GM12875 (cell line): ENCODE results near the gene TCOF1.

Experiments used
- H3K4me3 ChIP-seq: one replicate; pipeline ENCODE4 v1.5.1; 2011; ENCODE audit warnings: low read depth, low read length, control low read depth
- TF ChIP-seq, protein P1 (sequence below): IDR thresholded peaks from 2 replicates; pipeline ENCODE4 v1.5.1; 2011; ENCODE audit warnings: low read depth, mild to moderate bottlenecking, control low read depth, inconsistent platforms, low read length, moderate library complexity, borderline replicate concordance; ENCODE audit not compliant: insufficient read depth

The TCOF1 gene

DNA sequence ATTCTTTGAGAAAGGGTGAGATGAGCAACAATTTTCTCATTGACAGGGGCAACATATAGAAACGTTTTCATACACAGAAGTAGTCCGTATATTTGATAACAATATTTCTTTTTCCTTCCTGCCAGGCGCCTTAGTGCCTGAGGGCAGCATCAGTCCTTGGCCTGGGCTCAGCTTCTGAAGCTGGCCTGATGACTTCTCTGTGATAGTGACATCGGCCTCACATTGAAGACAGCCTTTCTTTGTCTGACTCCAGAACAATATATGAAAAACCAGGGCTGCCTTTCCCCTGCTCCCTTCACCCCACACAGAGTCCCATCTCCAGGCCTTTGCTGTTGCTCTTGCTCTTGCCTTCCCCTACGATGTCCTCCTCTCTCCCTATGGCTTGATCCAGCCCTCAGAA is 24.1 kb upstream of the TCOF1 start:
- TF ChIP-seq, protein P1, sequence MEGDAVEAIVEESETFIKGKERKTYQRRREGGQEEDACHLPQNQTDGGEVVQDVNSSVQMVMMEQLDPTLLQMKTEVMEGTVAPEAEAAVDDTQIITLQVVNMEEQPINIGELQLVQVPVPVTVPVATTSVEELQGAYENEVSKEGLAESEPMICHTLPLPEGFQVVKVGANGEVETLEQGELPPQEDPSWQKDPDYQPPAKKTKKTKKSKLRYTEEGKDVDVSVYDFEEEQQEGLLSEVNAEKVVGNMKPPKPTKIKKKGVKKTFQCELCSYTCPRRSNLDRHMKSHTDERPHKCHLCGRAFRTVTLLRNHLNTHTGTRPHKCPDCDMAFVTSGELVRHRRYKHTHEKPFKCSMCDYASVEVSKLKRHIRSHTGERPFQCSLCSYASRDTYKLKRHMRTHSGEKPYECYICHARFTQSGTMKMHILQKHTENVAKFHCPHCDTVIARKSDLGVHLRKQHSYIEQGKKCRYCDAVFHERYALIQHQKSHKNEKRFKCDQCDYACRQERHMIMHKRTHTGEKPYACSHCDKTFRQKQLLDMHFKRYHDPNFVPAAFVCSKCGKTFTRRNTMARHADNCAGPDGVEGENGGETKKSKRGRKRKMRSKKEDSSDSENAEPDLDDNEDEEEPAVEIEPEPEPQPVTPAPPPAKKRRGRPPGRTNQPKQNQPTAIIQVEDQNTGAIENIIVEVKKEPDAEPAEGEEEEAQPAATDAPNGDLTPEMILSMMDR: no peak
- no peak overlapping the region for H3K4me3 ChIP-seq

DNA sequence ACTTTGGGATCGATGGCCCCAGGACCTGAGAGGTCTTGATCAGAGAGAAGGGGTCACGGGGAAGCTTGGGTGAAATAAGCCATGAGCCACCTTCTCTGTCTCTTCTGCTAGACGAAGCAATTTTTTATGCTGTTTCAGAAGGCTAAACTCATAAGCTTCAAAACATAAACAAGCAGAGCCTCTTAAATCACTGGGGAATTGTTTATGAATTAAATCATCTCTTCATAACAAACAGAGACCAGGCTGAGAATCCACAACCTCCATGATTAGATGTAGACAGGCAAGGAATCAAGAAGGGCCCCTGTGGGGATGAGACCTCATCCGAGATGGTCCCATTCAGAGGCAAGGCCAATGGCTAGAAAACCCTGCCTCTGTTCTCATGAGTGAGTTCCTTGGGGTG is 21.7 kb upstream of the TCOF1 start:
- no peak overlapping the region for H3K4me3 ChIP-seq
- TF ChIP-seq, protein P1: no peak

DNA sequence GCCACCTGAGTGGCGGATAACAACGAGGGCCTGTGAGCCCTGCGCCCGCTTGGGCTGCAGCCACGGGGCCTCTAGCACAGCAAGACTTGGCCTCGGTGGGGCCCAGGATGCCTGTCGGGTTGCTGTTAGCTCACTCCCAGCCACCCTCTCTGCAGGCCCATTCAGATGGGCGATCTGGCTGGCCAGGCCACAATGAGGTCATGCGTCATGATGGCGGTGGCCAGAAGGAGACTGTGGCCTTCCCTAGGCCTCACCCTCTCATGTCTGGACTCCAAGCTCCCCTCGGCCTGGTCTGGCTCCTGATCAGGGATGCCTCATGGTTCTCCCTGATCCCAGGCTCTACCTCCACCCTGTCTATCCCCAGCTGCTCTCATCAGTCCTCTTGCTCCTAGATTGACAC is 19.0 kb upstream of the TCOF1 start:
- TF ChIP-seq, protein P1: no peak

DNA sequence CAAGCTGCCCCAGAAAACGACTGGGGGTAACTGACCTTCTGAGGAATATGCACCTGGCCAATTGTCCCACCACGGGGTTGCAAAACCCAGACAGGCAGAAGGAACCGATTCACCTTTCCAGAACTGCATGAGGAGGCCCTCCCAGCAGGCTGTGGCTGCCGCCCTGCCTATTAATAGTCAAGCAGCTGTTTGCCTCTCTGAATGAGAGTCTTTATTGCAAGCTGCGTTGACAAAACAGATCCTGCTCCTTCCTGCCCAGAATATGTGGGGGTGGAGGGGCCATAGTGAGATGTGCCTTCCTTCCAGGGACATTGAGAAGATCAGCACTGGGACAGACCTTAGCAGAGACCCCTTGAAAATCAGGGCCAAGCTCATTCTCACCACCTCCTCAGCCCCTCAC is 18.3 kb upstream of the TCOF1 start:
- TF ChIP-seq, protein P1: no peak
- H3K4me3 ChIP-seq: no peak overlapping the region

More for the DNA sequence above, 19.0 kb upstream of the TCOF1 start:
- H3K4me3 ChIP-seq: no peak overlapping the region

DNA sequence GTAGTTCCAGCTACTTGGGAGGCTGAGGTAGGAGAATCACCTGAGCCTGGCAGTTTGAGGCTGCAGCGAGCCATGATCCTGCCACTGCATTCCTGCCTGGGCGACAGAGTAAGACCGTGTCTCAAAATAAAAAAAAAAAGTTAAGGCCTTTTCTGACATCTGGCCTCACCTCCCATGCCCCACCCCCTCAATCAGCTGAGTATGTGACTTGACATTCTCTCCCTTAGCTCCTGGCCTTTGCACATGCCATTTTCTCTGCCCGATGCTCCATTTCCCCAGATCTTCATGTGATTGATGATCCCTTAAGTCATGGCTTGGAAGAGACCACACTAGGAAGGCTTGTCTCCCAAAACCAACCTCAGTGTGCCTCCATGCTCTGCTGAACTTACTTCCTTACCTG is 17.7 kb upstream of the TCOF1 start:
- TF ChIP-seq, protein P1: no peak
- H3K4me3 ChIP-seq: no peak overlapping the region

DNA sequence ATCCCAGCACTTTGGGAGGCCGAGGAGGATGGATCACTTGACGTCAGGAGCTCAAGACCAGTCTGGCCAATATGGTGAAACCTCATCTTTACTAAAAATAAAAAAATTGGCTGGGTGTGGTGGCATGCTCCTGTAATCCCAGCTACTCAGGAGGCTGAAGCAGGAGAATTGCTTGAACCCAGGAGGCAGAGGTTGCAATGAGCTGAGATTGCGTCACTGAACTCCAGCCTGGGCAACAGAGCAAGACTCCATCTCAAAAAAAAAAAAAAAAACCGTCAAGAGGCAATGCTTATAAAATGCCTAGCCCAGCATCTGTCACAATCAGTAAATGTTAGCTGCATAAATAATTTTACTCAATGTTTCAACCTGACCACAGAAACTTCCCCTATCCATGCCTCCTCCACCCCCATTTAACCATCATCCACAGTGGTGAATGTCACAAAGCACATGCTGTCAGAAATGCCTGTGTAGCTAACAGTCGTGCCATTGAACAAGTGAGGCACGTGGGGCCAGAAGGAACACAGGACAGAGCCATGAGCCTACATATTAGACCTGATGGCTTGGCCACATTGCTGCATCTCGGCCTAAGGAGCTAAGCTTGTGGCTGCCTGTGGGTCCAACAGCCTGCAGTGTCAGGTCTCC is 16.8 kb upstream of the TCOF1 start:
- no peak overlapping the region for H3K4me3 ChIP-seq
- TF ChIP-seq, protein P1: no peak

DNA sequence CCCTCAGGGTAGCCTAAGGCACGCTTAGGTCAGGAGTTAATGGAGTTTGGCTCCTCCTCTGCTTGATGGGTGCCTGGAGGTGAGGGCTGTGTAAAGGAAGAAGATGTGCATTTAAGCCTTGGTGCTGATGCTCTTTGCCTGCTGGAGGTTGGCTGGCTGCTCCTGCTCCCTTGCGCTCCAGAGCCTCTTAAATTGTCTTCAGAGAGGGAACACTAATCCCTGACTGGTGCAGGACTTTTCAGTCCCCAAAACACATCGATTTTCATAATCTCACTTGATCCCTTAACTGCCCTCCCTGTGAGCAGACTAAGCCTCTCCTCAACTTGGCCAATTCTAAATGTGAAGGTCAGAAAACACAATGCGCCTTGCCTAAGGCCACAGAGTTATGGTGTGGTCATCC is 16.2 kb upstream of the TCOF1 start:
- TF ChIP-seq, protein P1: no peak
- no peak overlapping the region for H3K4me3 ChIP-seq
